GM03348 (cell line): Measurements from ENCODE around the gene BCS1L.

ENCODE experiments used
- DNase-seq: peaks from one replicate; pipeline ENCODE4 v3.0.0; 2012; ENCODE audit warnings: low spot score

Gene BCS1L

GRCh38 chr2:218659988-218660358 lies 490 bp downstream of the BCS1L start:
- no peak for DNase-seq

GRCh38 chr2:218662377-218662776 lies 2.9 kb downstream of the BCS1L start:
- no peak for DNase-seq

GRCh38 chr2:218662827-218663226 lies 3.3 kb downstream of the BCS1L start:
- no peak for DNase-seq

- DNase-seq = no peak
Observed at GRCh38 chr2:218663901-218664300, 4.4 kb downstream of the BCS1L start.

- no peak for DNase-seq
Observed at GRCh38 chr2:218664653-218665052, 5.2 kb downstream of the BCS1L start.

- DNase-seq = peak; percentile 24
Observed at GRCh38 chr2:218671097-218671653, 11.7 kb downstream of the BCS1L start.

GRCh38 chr2:218671654-218672566 lies 12.4 kb downstream of the BCS1L start, which contains the start of the genes RNF25 and STK36:
Gene RNF25, minus strand, starts transcription at chr2:218672002. Its CDS starts 32 bp downstream, at chr2:218671970.
Gene STK36, plus strand, starts transcription at chr2:218672086. Its CDS starts 744 bp downstream, at chr2:218672830.
- peak; percentile 97 for DNase-seq

GRCh38 chr2:218679119-218679518 lies 19.6 kb downstream of the BCS1L start:
- no peak for DNase-seq

GRCh38 chr2:218680061-218680460 lies 20.6 kb downstream of the BCS1L start:
- DNase-seq = no peak

GRCh38 chr2:218687400-218688060 lies 28.0 kb downstream of the BCS1L start:
- peak; percentile 86 for DNase-seq

GRCh38 chr2:218691234-218691633 lies 31.8 kb downstream of the BCS1L start:
- DNase-seq = peak; percentile 68

GRCh38 chr2:218694405-218695145 lies 35.1 kb downstream of the BCS1L start:
- DNase-seq = no peak

GRCh38 chr2:218698885-218699284 lies 39.4 kb downstream of the BCS1L start:
- DNase-seq = no peak

GRCh38 chr2:218701806-218702205 lies 42.3 kb downstream of the BCS1L start:
- no peak for DNase-seq

GRCh38 chr2:218703341-218703740 lies 43.9 kb downstream of the BCS1L start:
- no peak for DNase-seq

- no peak for DNase-seq
Observed at GRCh38 chr2:218708086-218708485, 48.6 kb downstream of the BCS1L start.

GRCh38 chr2:218709908-218710307 lies 50.4 kb downstream of the BCS1L start:
- DNase-seq = no peak

- no peak for DNase-seq
Observed at GRCh38 chr2:218710334-218710686, 50.8 kb downstream of the BCS1L start.

GRCh38 chr2:218710687-218711549 lies 51.4 kb downstream of the BCS1L start, which contains the start of gene TTLL4:
Gene TTLL4, plus strand, starts transcription at chr2:218710835. Its CDS starts 26,842 bp downstream, at chr2:218737677.
- DNase-seq = peak; percentile 100

GRCh38 chr2:218711550-218711929 lies 52.1 kb downstream of the BCS1L start:
- DNase-seq = peak; percentile 37
